ENCODE results near the gene BCAS3. TPM values are rescaled to one million over a fixed set of nuclear protein-coding genes. Genes with fewer than 3 reads are reported as not detected.

The BCAS3 gene
- total RNA-seq, 2 experiments from 2014 or later, result 20.1 to 31.8 TPM

GRCh38 chr17:61279476-61280145 lies 602.0 kb downstream of the BCAS3 start:
- Histone ChIP-seq H3K4me3 (ENCODE audit: low read length) (no peak overlapping the region), H3K4me1 (ENCODE audit: insufficient read depth, low read length) (no peaks in the 10 kb centered on the region), H3K27ac (ENCODE audit: low read depth in 1 of 2, low read length in 2 of 2) (no peak overlapping the region), H3K27me3 (ENCODE audit: control insufficient read depth in 1 of 2, insufficient read depth in 2 of 2, low read length in 2 of 2) (no peaks in the 10 kb centered on the region), H3K9me3 (ENCODE audit: control insufficient read depth in 1 of 2, insufficient read depth in 1 of 2, low read length in 2 of 2) (no peaks in the 10 kb centered on the region), H3K36me3 (ENCODE audit: insufficient read depth, low read length) (no peaks in the 10 kb centered on the region)
- H3K9me3 Mint-ChIP-seq, result no peaks in the 10 kb centered on the region
- intact Hi-C loops (cut with DNase I, micrococcal nuclease), result no loop called here
- H3K27me3 Mint-ChIP-seq, result no peaks in the 10 kb centered on the region
- TF ChIP-seq CTCF (IDR thresholded peaks at IDR 0.05), result no peak
- H3K27ac Mint-ChIP-seq, result no peak overlapping the region
- H3K4me1 Mint-ChIP-seq (ENCODE audit: low read depth), result no peaks in the 10 kb centered on the region
- no peak for DNase-seq
- no peak for ATAC-seq (ENCODE audit: poor library complexity)
- no peak overlapping the region for H3K4me3 Mint-ChIP-seq
- CTCF ChIA-PET, result no interaction called here
- POLR2A ChIA-PET, result no interaction called here
- peaks cover 6% of the 10 kb centered on the region for H3K36me3 Mint-ChIP-seq (ENCODE audit: low read depth)

- Mint-ChIP-seq H3K9me3 (no peaks in the 10 kb centered on the region), H3K4me1 (ENCODE audit: low read depth) (no peaks in the 10 kb centered on the region), H3K4me3 (no peak overlapping the region), H3K36me3 (ENCODE audit: low read depth) (peaks cover 6% of the 10 kb centered on the region), H3K27ac (no peak overlapping the region), H3K27me3 (no peaks in the 10 kb centered on the region)
- TF ChIP-seq CTCF (IDR thresholded peaks at IDR 0.05), result no peak
- H3K4me3 ChIP-seq (ENCODE audit: low read length), result no peak overlapping the region
- DNase-seq (no peak), ATAC-seq (ENCODE audit: poor library complexity) (no peak)
- H3K36me3 ChIP-seq (ENCODE audit: insufficient read depth, low read length), result no peaks in the 10 kb centered on the region
- H3K4me1 ChIP-seq (ENCODE audit: insufficient read depth, low read length), result no peaks in the 10 kb centered on the region
- no peaks in the 10 kb centered on the region for H3K27me3 ChIP-seq (ENCODE audit: control insufficient read depth in 1 of 2, insufficient read depth in 2 of 2, low read length in 2 of 2)
- H3K27ac ChIP-seq (ENCODE audit: low read depth in 1 of 2, low read length in 2 of 2), result no peak overlapping the region
- ChIA-PET CTCF (no interaction called here), POLR2A (no interaction called here)
- H3K9me3 ChIP-seq (ENCODE audit: control insufficient read depth in 1 of 2, insufficient read depth in 1 of 2, low read length in 2 of 2), result no peaks in the 10 kb centered on the region
- intact Hi-C loops (cut with DNase I, micrococcal nuclease), result no loop called here
These were observed 602.7 kb downstream of the BCAS3 start for GRCh38 chr17:61280338-61280737.

- Mint-ChIP-seq H3K4me3 (no peak overlapping the region), H3K27me3 (no peaks in the 10 kb centered on the region), H3K4me1 (ENCODE audit: low read depth) (no peaks in the 10 kb centered on the region), H3K36me3 (ENCODE audit: low read depth) (peaks cover 6% of the 10 kb centered on the region), H3K9me3 (no peaks in the 10 kb centered on the region), H3K27ac (no peak overlapping the region)
- Histone ChIP-seq H3K27ac (ENCODE audit: low read depth in 1 of 2, low read length in 2 of 2) (no peak overlapping the region), H3K27me3 (ENCODE audit: control insufficient read depth in 1 of 2, insufficient read depth in 2 of 2, low read length in 2 of 2) (no peaks in the 10 kb centered on the region), H3K9me3 (ENCODE audit: control insufficient read depth in 1 of 2, insufficient read depth in 1 of 2, low read length in 2 of 2) (no peaks in the 10 kb centered on the region), H3K4me1 (ENCODE audit: insufficient read depth, low read length) (no peaks in the 10 kb centered on the region), H3K36me3 (ENCODE audit: insufficient read depth, low read length) (no peaks in the 10 kb centered on the region), H3K4me3 (ENCODE audit: low read length) (no peak overlapping the region)
- POLR2A ChIA-PET, result no interaction called here
- DNase-seq (no peak), ATAC-seq (ENCODE audit: poor library complexity) (no peak)
- intact Hi-C loops (cut with DNase I, micrococcal nuclease), result no loop called here
- CTCF ChIA-PET, result no interaction called here
- no peak for TF ChIP-seq CTCF (IDR thresholded peaks at IDR 0.05)
These were observed 603.2 kb downstream of the BCAS3 start for GRCh38 chr17:61280851-61281250.
